Right cardiac atrium (tissue), 5 donors: ENCODE measurements around the gene COQ5. TPM values are rescaled to one million over a fixed set of nuclear protein-coding genes. Genes with fewer than 3 reads are reported as not detected.

ENCODE experiments used
- ATAC-seq, 2 donors: fragments of 200-7000 bp; cut with Tn5 transposase; one replicate each; pipeline versions ENCODE4 v1.8.0 to v1.9.1; 2020; ENCODE audit warnings: moderate library complexity in 2 of 2, mild to moderate bottlenecking in 1 of 2
- DNase-seq, 3 donors: peaks; one replicate each; pipeline ENCODE4 v3.0.0-alpha.2; 2020
- H3K27ac ChIP-seq: one replicate; pipeline ENCODE4 v1.5.1; 2013; ENCODE audit warnings: mild to moderate bottlenecking, low read length, control low read depth, moderate library complexity
- H3K27me3 ChIP-seq: one replicate; pipeline ENCODE4 v1.6.1; 2013; ENCODE audit not compliant: control insufficient read depth, insufficient read depth
- H3K4me1 ChIP-seq: one replicate; pipeline ENCODE4 v1.6.1; 2013; ENCODE audit warnings: low read length; ENCODE audit not compliant: control insufficient read depth, insufficient read depth
- H3K4me3 ChIP-seq: one replicate; pipeline ENCODE4 v1.5.1; 2013; ENCODE audit warnings: low read length, control low read depth
- H3K9me3 ChIP-seq: one replicate; pipeline ENCODE4 v1.6.1; 2013; ENCODE audit warnings: low read length; ENCODE audit not compliant: control insufficient read depth
- WGBS: extraction: QIAGEN DNeasy Blood & Tissue Kit; methylation state at CpG from one replicate; pipeline ENCODE4 v1.1.7; 2013; 5-methylcytosine and 5-hydroxymethylcytosine counted together
- intact Hi-C, 4 donors: fragments of 100-400 bp; cut with DNase I; formaldehyde crosslinking; loops; one replicate each; pipeline versions ENCODE4 v1.11.0 to v1.14.0; 2022 to 2023
- long read RNA-seq, 4 donors: library from polyadenylated mRNA; unstranded; transcript quantifications; one replicate each; pipeline ENCODE4 v2.0.0, GENCODE V29; 2020 to 2021
- polyA plus RNA-seq: library from polyadenylated mRNA; stranded (reverse); fragments of 200-250 nt; gene quantifications from one replicate; pipeline ENCODE4 v1.2.3, GENCODE V29; 2013
- total RNA-seq, 4 donors: library from RNA; stranded (reverse); fragmentation: NEBNext Ultra II Directional; extraction: Animal tissue kit (Norgen Biotek cat#: 25700); gene quantifications; one replicate each; pipeline ENCODE4 v1.2.1, GENCODE V29; 2021
- donor health status: healthy with polysubstance abuse.
- donor health status: DM: no; HTN: yes; CAD: no.
- donor health status: DM: no; HTN: no; CAD: no.
- donor health status: DM: no; HTN: yes; CAD: no; lungs with severe emphysema.
- donor health status: DM: yes; HTN: yes; CAD: no.

Gene COQ5, protein sequence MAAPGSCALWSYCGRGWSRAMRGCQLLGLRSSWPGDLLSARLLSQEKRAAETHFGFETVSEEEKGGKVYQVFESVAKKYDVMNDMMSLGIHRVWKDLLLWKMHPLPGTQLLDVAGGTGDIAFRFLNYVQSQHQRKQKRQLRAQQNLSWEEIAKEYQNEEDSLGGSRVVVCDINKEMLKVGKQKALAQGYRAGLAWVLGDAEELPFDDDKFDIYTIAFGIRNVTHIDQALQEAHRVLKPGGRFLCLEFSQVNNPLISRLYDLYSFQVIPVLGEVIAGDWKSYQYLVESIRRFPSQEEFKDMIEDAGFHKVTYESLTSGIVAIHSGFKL
- total RNA-seq (10 to 100 TPM; 26.2 to 30.6 (median 27.6) TPM), polyA plus RNA-seq (40.5 TPM)
- long read RNA-seq, donor 1, transcript COQ5-201 (7 exons, 1,535 nt): major isoform, 49 of 67 reads
- long read RNA-seq, donor 1, partial matches to known transcripts: 0 of 67 reads
- long read RNA-seq, donor 1, other reads (novel, unspliced or antisense): 18 of 67 reads
- long read RNA-seq, donor 2, transcript COQ5-201 (7 exons, 1,535 nt): major isoform, 27 of 31 reads
- long read RNA-seq, donor 2, partial matches to known transcripts: 0 of 31 reads
- long read RNA-seq, donor 2, other reads (novel, unspliced or antisense): 4 of 31 reads
- long read RNA-seq, donor 3, transcript COQ5-201 (7 exons, 1,535 nt): major isoform, 134 of 188 reads
- long read RNA-seq, donor 3, partial matches to known transcripts: 3 of 188 reads
- long read RNA-seq, donor 3, other reads (novel, unspliced or antisense): 51 of 188 reads
- long read RNA-seq, donor 4, transcript COQ5-201 (7 exons, 1,535 nt): major isoform, 31 of 36 reads
- long read RNA-seq, donor 4, partial matches to known transcripts: 0 of 36 reads
- long read RNA-seq, donor 4, other reads (novel, unspliced or antisense): 5 of 36 reads

DNA sequence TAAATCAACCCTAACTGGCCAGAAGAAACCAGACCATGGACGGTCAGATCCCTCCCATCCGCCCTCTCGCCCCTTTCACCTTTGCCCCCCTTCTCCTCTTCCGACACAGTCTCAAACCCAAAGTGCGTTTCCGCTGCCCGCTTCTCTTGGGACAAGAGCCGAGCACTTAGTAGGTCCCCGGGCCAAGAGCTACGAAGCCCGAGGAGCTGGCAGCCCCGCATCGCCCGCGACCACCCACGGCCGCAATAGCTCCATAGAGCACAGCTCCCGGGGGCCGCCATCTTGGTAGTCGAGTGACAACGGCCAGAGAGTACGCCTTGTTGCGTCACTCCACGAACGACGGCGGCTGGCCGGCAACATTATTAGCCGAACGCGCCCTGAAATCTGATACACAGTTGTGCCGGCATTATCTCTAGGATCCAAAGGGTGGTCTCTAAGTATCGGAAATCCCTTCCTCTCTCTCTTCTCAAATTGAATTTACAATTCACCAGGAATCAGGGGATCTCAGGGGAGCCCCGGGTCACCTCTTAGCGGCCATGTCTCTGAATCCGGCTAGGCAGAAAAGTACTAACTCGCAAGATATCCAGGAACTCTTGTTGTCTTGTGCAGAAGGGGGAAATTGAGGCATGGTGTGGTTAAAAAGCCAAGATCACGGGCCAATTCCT, at the start of gene COQ5:
Gene COQ5 (minus strand): TSS at position 298 of the 665 bp plus-strand sequence. CDS start 17 bp downstream, at position 281.
- ATAC-seq: peak; percentile 96
- Histone ChIP-seq H3K4me3 (peak within 1 kb of the TSS; percentile 53), H3K4me1 (no peaks in the 10 kb centered on the region), H3K27me3 (no peaks in the 10 kb centered on the region), H3K27ac (peak within 1 kb of the TSS; percentile 94), H3K9me3 (no peaks in the 10 kb centered on the region)
- intact Hi-C loops: no loop called here
- DNase-seq: peak; percentile 89 to 96 (median 95)
- under 1% methylated on average over 38 of the region's 38 CpGs for WGBS

GRCh38 chr12:120574106-120574505, 45.1 kb upstream of the COQ5 start:
- Histone ChIP-seq H3K27me3 (no peaks in the 10 kb centered on the region), H3K4me1 (peaks cover 1% of the 10 kb centered on the region), H3K4me3 (no peak overlapping the region), H3K27ac (peak overlapping the region; percentile 42), H3K9me3 (no peaks in the 10 kb centered on the region)
- DNase-seq (no peak), ATAC-seq (no peak)
- WGBS: 89% methylated on average over 2 of the region's 2 CpGs
- intact Hi-C loops: no loop called here

- Histone ChIP-seq H3K4me3 (no peak overlapping the region), H3K27me3 (no peaks in the 10 kb centered on the region), H3K4me1 (peaks cover 1% of the 10 kb centered on the region), H3K9me3 (no peaks in the 10 kb centered on the region), H3K27ac (peak overlapping the region; percentile 42)
- ATAC-seq (peak; percentile 14 to 36), DNase-seq (no peak)
- WGBS: 55% methylated on average over 6 of the region's 6 CpGs
- intact Hi-C loops: no loop called here
Measured at GRCh38 chr12:120573560-120573959, 44.6 kb upstream of the COQ5 start.

- 45% methylated on average over 5 of the region's 5 CpGs for WGBS
- no peak for ATAC-seq
- H3K4me3 ChIP-seq: no peak overlapping the region
- intact Hi-C loops: no loop called here
- H3K27ac ChIP-seq: no peak overlapping the region
- H3K4me1 ChIP-seq: peaks cover 1% of the 10 kb centered on the region
- no peaks in the 10 kb centered on the region for H3K27me3 ChIP-seq
- no peaks in the 10 kb centered on the region for H3K9me3 ChIP-seq
- DNase-seq: no peak
Measured at GRCh38 chr12:120571299-120571698, 42.3 kb upstream of the COQ5 start.

GRCh38 chr12:120563495-120563894, 34.5 kb upstream of the COQ5 start:
- peak; percentile 17 to 23 for ATAC-seq
- DNase-seq: no peak
- no peaks in the 10 kb centered on the region for H3K9me3 ChIP-seq
- H3K27me3 ChIP-seq: no peaks in the 10 kb centered on the region
- H3K27ac ChIP-seq: peak overlapping the region; percentile 84
- intact Hi-C loops: no loop called here
- WGBS: 93% methylated on average over 11 of the region's 11 CpGs
- H3K4me1 ChIP-seq: no peaks in the 10 kb centered on the region
- H3K4me3 ChIP-seq: no peak overlapping the region

DNA sequence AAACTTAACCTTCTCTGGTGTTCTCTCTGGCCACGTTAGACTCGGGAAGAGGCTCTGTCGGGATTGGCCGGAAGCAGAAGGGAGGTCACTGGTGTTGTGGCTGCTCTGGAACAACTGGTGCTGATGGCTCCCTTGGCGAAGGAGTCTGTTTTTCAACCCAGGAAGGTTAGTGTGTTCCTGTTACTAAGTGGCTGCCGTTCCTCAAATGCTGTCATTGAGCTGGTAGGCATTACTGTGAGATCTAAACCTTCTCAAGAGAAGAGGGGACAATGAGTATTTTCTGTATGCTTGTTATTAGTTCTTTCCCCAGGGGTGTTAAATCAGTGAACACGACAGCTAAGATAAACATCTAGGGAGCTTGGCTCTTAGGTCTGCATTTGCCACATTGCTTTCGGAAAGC, 33.9 kb upstream of the COQ5 start:
- intact Hi-C loops: no loop called here
- 64% methylated on average over 8 of the region's 8 CpGs for WGBS
- Histone ChIP-seq H3K4me1 (no peaks in the 10 kb centered on the region), H3K9me3 (no peaks in the 10 kb centered on the region), H3K27me3 (no peaks in the 10 kb centered on the region), H3K4me3 (no peak overlapping the region), H3K27ac (peak overlapping the region; percentile 84)
- peak; percentile 81 for ATAC-seq
- DNase-seq: peak in 1 of 3 donors; percentile 64

GRCh38 chr12:120557589-120557988, 28.6 kb upstream of the COQ5 start:
- Histone ChIP-seq H3K4me1 (peaks cover 7% of the 10 kb centered on the region), H3K4me3 (no peak overlapping the region), H3K27me3 (no peaks in the 10 kb centered on the region), H3K27ac (no peak overlapping the region), H3K9me3 (no peaks in the 10 kb centered on the region)
- DNase-seq: no peak
- intact Hi-C loops: no loop called here
- ATAC-seq: no peak
- 94% methylated on average over 2 of the region's 2 CpGs for whole genome bisulfite sequencing

DNA sequence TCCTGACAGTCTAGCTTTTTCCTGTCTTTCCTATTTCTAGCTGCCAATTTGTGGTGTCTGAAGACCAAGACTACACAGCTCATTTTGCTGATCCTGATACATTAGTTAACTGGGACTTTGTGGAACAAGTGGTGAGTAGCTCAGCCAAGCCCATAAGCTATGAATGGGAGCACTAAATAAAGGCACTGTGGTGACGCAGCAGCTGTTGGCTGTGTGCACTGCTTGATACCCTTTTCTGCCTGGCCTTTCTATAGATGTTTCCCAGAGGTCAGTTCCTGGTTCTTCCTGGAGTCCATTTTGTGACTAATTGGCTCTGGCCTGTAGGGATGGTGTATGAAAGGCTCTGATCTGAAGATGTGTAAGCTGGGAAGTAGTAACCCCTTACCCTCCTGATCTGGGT, 25.7 kb upstream of the COQ5 start:
- intact Hi-C loops: no loop called here
- ATAC-seq: peak in 1 of 2 donors; percentile 58
- no peaks in the 10 kb centered on the region for H3K27me3 ChIP-seq
- H3K4me1 ChIP-seq: peaks cover 10% of the 10 kb centered on the region
- peak overlapping the region; percentile 56 for H3K27ac ChIP-seq
- no peaks in the 10 kb centered on the region for H3K9me3 ChIP-seq
- no peak for DNase-seq
- no peak overlapping the region for H3K4me3 ChIP-seq
- 61% methylated on average over 1 of the region's 1 CpG for WGBS

- ATAC-seq: no peak
- DNase-seq: no peak
- peaks cover 15% of the 10 kb centered on the region for H3K4me1 ChIP-seq
- intact Hi-C loops: no loop called here
- H3K27ac ChIP-seq: peak overlapping the region; percentile 16
- H3K9me3 ChIP-seq: no peaks in the 10 kb centered on the region
- no peaks in the 10 kb centered on the region for H3K27me3 ChIP-seq
- H3K4me3 ChIP-seq: no peak overlapping the region
- WGBS: 76% methylated on average over 3 of the region's 3 CpGs
Measured at GRCh38 chr12:120546050-120546386, 17.1 kb upstream of the COQ5 start.

DNA sequence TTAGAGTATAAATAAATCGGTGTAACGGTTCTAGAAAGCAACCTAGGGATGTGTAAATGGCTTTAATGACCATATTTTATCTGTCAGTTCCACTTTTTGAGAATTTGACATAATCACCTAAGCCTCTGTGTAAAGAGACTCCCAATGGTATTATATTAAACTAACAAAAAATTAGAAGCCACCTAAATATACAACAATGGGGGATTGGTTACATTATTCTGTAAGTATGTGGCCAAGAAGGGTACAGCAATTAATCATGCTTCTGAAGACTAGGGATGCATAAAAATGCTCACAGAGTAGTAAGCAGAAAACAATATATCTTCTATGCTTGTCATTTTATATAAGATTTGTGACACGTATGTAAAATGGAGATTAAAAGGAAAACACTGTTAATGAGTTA, 15.7 kb upstream of the COQ5 start:
- Histone ChIP-seq H3K27me3 (no peaks in the 10 kb centered on the region), H3K4me3 (no peak overlapping the region), H3K4me1 (peaks cover 14% of the 10 kb centered on the region), H3K27ac (no peak overlapping the region), H3K9me3 (no peaks in the 10 kb centered on the region)
- intact Hi-C loops: no loop called here
- ATAC-seq (no peak), DNase-seq (no peak)
- WGBS: 85% methylated on average over 3 of the region's 3 CpGs

GRCh38 chr12:120542166-120542565, 13.2 kb upstream of the COQ5 start:
- no peak overlapping the region for H3K27ac ChIP-seq
- 96% methylated on average over 5 of the region's 5 CpGs for WGBS

More at GRCh38 chr12:120542166-120542565, 13.2 kb upstream of the COQ5 start:
- H3K4me1 ChIP-seq: peaks cover 17% of the 10 kb centered on the region
- H3K4me3 ChIP-seq: no peak overlapping the region
- no peaks in the 10 kb centered on the region for H3K9me3 ChIP-seq
- ATAC-seq: no peak
- no peaks in the 10 kb centered on the region for H3K27me3 ChIP-seq
- intact Hi-C loops: no loop called here
- no peak for DNase-seq
